ENCODE measurements around the gene PCED1B.

Gene PCED1B

GRCh38 chr12:47067176-47067575 lies 12.2 kb upstream of the PCED1B start:
- no peak for DNase-seq (ENCODE audit: low read depth in 1 of 2, low spot score in 1 of 2)

GRCh38 chr12:47067771-47068431 lies 11.5 kb upstream of the PCED1B start:
- DNase-seq (ENCODE audit: low read depth in 1 of 2, low spot score in 1 of 2) = no peak

GRCh38 chr12:47068539-47068938 lies 10.9 kb upstream of the PCED1B start:
- DNase-seq (ENCODE audit: low read depth in 1 of 2, low spot score in 1 of 2) = no peak

GRCh38 chr12:47070310-47070709 lies 9.1 kb upstream of the PCED1B start:
- no peak for DNase-seq (ENCODE audit: low read depth in 1 of 2, low spot score in 1 of 2)

- no peak for DNase-seq (ENCODE audit: low read depth in 1 of 2, low spot score in 1 of 2)
Observed at GRCh38 chr12:47071241-47071852, 8.1 kb upstream of the PCED1B start.

GRCh38 chr12:47073951-47074350 lies 5.5 kb upstream of the PCED1B start:
- no peak for DNase-seq (ENCODE audit: low read depth in 1 of 2, low spot score in 1 of 2)

GRCh38 chr12:47074757-47075156 lies 4.7 kb upstream of the PCED1B start:
- DNase-seq (ENCODE audit: low read depth in 1 of 2, low spot score in 1 of 2) = no peak

GRCh38 chr12:47075192-47076084 lies 4.0 kb upstream of the PCED1B start:
- DNase-seq (ENCODE audit: low read depth in 1 of 2, low spot score in 1 of 2) = no peak

GRCh38 chr12:47077206-47078085 lies 2.0 kb upstream of the PCED1B start:
- no peak for DNase-seq (ENCODE audit: low read depth in 1 of 2, low spot score in 1 of 2)

GRCh38 chr12:47078086-47078395 lies 1.4 kb upstream of the PCED1B start:
- no peak for DNase-seq (ENCODE audit: low read depth in 1 of 2, low spot score in 1 of 2)

- no peak for DNase-seq (ENCODE audit: low read depth in 1 of 2, low spot score in 1 of 2)
Observed at GRCh38 chr12:47078733-47079467, 521 bp upstream of the PCED1B start.

- DNase-seq (ENCODE audit: low read depth in 1 of 2, low spot score in 1 of 2) = no peak
Observed at GRCh38 chr12:47079981-47080724, 732 bp downstream of the PCED1B start.

- no peak for DNase-seq (ENCODE audit: low read depth in 1 of 2, low spot score in 1 of 2)
Observed at GRCh38 chr12:47080725-47081502, 1.5 kb downstream of the PCED1B start.

GRCh38 chr12:47082283-47082682 lies 2.9 kb downstream of the PCED1B start:
- no peak for DNase-seq (ENCODE audit: low read depth in 1 of 2, low spot score in 1 of 2)

- DNase-seq (ENCODE audit: low read depth in 1 of 2, low spot score in 1 of 2) = no peak
Observed at GRCh38 chr12:47082796-47083621, 3.6 kb downstream of the PCED1B start.

- DNase-seq (ENCODE audit: low read depth in 1 of 2, low spot score in 1 of 2) = no peak
Observed at GRCh38 chr12:47084172-47084571, 4.8 kb downstream of the PCED1B start.

GRCh38 chr12:47085815-47086252 lies 6.4 kb downstream of the PCED1B start:
- DNase-seq (ENCODE audit: low read depth in 1 of 2, low spot score in 1 of 2) = no peak

GRCh38 chr12:47087088-47087688 lies 7.8 kb downstream of the PCED1B start:
- no peak for DNase-seq (ENCODE audit: low read depth in 1 of 2, low spot score in 1 of 2)

Measured in activated T-helper 1 cell treated with anti-CD3 and anti-CD28 coated beads, Interleukin-2, amount 50 U/mL, for 16 hours (primary cell).